NAMALWA (cell line): ENCODE data around the gene CALHM1.
"Not testable (repeated sequence)": the region's sequence is repeated elsewhere in the genome, so short reads cannot be mapped to it uniquely, and the experiment has no call there.

Source experiments
- DNase-seq: peaks from one replicate; pipeline ENCODE4 v3.0.0-alpha.2; 2015; ENCODE audit warnings: low spot score

CALHM1 gene

DNA sequence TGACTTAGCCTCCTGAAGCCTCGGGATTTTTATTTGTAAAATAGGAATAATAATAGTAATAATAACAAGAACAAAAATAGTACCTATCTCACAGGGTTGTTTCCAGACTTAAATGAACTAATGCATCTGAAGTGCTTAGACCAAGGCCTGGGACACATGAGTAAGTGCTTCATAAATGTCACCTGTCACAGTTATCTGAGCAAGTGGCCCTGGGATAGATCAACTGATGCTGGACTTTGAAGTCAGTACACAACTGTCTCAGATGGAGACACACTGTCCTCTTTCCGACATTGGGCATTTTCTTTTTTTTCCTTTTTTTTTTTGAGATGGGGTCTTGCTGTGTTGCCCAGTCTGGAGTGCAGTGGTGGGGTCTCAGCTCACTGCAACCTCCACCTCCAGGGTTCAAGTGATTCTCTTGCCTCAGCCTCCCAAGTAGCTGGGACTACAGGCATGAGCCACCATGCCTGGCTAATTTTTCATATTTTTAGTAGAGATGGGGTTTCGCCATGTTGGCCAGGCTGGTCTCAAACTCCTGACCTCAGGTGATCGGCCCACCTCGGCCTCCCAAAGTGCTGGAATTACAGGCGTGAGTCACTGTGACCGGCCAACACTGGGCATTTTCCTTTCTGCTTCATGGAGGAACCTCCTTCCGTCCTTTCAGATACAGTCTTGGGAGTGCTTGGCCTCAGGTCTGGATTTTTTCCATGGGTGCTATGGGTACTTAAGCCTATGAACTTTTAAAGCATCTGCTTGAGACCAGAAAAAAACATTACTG, 28.1 kb upstream of the CALHM1 start:
- DNase-seq: not testable (repeated sequence)

GRCh38 chr10:103481974-103482531, 23.4 kb upstream of the CALHM1 start:
- peak; percentile 88 for DNase-seq

GRCh38 chr10:103480521-103480920, 21.8 kb upstream of the CALHM1 start:
- no peak for DNase-seq

GRCh38 chr10:103479135-103479534, 20.4 kb upstream of the CALHM1 start, which contains the start of gene CALHM3:
Gene CALHM3, minus strand, starts transcription at chr10:103479240. Its CDS starts 208 bp downstream, at chr10:103479032.
- no peak for DNase-seq

DNA sequence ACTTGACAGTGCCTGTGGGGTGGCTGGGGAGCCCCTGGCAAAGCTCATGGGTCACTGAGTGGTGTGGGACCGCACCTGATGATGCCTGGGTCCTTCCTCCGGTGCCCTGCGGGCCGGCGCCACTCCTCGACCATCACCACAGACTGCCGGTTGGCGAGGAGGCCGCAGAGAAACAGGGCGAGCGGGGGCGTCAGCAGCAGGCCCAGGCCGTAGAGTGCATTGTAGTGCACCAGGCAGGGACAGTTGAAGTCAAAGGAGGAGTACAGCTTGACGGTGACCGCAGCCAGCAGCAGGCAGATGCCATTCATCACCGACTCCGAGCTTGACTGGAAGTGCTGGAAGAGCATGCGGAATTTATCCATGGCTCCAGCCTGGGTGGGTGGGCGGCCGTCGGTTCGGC, 20.0 kb upstream of the CALHM1 start:
- DNase-seq: no peak

DNA sequence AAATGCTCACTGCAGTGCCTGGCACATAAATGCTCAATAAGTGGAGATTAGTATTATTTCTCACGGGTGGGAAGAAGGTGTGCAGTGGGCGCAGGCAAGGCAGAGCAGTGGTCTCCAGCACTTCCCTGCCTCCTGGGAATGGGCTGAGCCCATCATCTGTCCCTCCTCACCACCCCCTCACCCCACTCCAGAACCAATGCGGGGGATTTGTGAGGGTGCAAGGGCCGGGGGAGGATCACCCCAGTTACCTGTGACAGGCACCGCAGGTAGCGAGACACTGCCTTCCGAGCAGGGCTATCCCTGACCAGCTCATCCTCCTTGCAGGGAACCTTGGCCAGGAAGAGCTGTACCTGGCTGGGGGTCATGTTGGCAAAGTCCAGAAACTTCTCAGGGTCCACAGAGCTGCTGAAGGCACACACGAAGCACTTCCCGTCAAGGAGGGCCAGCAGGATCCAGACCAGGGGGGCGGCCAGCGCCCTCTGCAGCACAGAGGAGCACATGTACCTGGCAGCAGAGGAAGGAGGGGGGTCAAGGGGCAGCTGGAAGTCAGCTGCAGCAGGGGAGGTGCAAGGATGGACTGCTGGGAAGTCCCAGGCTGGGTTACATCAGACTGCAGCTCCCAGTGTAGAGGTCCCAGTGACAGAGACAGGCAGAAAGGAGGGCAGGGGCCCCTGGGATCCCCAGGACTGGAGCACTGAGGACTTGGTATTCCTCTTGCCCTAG, 17.5 kb upstream of the CALHM1 start:
- DNase-seq: no peak

GRCh38 chr10:103475437-103475836, 16.7 kb upstream of the CALHM1 start:
- no peak for DNase-seq

DNA sequence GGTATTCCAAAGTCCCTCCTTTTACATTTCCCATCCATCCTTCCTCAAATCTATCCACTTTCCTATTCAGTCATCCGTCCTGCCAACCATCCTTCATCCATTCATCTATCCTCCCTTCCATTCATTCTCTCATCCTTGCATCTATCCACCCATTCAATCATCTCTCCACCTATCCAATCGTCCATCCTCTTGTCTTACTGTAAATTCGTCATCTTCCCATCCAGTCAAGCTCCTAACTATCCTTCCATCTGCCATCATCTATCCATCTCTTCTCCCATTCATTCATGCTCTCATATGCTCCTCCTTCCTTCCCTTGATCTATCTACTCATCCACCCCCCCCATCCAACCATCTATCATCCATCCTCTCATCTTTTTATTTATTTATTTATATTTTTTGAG, 15.4 kb upstream of the CALHM1 start:
- DNase-seq: no peak

DNA sequence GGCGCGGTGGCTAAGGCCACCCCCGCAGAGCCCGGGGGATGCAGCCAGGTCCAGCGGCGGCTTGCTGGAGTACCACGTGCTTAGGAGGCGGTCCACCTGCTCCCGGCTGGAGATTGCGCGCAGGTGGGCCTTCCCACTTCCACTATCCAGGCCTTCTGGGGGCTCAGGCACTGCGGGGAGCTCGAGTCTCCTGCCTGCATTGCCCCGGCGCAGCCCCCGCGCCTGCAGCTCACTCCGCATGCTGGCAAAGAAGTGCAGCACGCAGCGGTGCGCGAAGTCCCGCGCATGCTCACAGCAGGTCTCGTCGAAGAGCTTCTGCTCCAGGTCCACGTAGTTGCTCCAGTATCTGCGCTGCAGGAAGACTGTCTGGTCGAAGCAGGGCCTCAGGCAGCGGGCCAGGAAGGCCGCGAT, 14.6 kb upstream of the CALHM1 start:
- DNase-seq: no peak

GRCh38 chr10:103472005-103472404, 13.3 kb upstream of the CALHM1 start:
- no peak for DNase-seq

DNA sequence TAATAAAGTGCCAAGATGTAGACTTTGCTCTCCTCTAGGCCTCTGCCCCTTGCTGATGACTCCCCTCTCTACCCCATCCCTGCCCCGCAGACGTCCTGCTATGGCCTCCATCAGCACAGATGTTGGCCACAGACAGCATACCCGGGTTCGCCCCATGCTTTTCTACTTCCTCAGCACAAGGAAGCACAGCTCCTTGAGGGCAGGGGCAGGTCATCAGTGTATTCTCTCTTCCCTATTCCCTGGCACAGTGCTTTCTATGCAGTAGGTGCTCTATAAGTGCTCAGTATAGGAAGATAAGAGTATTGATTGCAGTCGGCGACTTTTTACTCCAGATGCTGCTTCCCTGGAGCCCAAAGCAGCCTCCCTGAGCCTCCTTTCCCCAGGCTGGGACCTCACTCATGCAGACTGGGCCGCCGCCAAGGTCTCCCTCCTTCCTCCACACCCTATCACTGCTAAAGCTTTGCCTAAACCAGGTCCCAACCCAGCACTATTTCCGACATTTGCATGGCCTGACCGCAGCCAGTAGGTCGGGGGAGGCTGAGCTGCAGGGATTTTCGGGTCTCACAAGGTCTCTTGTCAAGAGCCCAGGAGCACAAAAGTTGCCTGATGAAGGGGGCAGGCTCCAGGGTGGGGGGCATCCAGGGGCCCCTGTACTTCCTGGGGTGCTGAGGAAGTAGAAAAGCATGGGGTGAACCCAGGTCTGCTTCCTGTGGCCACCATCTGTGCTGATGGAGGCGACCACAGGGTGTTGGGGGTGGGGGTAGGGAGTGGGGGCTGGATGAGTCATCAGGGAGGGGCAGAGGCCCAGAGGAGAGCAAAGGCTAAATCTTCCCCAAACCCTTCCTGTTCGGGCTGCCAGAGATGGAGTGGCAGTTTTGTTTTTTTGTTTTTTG, 12.3 kb upstream of the CALHM1 start:
- peak; percentile 70 for DNase-seq

GRCh38 chr10:103469201-103469600, 10.5 kb upstream of the CALHM1 start:
- no peak for DNase-seq

- DNase-seq: no peak
Observed at GRCh38 chr10:103467406-103467805, 8.7 kb upstream of the CALHM1 start.

DNA sequence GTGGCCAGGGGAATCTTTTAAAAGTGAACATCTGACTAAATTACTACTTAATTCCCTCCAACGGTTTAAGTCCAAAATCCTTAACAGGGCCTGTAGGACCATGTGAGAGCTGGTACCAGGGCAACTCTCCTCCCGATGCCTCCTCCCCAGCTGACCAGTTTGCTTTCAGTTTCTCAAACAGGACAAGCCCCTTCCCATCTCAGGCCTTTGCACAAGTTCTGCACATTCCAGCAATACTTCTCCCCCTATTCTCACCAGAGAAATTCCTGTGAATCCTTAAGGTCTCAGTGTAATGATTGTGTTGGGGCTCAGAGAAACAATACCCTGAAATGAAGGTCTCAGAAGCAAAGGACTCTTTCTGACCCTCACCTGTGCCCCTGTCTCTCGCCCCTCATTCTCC, 8.0 kb upstream of the CALHM1 start:
- no peak for DNase-seq

GRCh38 chr10:103465411-103466179, 6.9 kb upstream of the CALHM1 start:
- DNase-seq: no peak

- DNase-seq: no peak
Observed at GRCh38 chr10:103463499-103463898, 4.8 kb upstream of the CALHM1 start.

GRCh38 chr10:103459615-103460014, 915 bp upstream of the CALHM1 start:
- DNase-seq: no peak

GRCh38 chr10:103457896-103458583, 660 bp downstream of the CALHM1 start:
- no peak for DNase-seq

- no peak for DNase-seq
Observed at GRCh38 chr10:103457176-103457712, 1.5 kb downstream of the CALHM1 start.

DNA sequence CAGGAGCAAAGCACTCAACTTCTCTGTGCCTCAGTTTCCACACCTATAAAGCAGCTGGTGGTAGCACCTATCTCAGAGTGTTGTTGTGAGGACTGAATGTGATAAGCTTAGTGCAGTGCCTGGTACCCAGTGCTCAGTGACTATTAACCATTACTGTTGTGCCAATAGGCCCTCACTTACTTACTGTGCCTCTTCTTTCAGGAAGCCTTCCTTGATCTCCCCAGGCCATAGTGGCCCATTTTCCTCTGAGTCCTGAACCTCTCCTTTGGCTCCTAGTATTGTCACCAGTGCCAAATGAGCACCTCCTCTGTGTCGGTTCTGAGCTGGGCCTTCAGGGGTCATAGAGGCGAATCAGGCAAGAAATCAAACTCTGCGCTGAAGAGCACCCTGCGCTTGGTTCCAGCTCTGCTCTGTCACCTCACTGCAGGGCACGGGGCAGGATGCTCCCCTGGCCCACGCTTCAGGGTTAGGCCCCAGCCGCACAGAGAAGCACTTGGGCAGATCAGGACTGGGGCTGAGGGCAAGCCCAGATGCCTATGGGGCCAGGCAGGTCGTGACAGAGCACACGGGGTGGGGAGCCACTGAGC, 2.5 kb downstream of the CALHM1 start:
- no peak for DNase-seq
